K562 (cell line): ENCODE measurements around the gene OR4L1. TPM values are rescaled to one million over a fixed set of nuclear protein-coding genes. Genes with fewer than 3 reads are reported as not detected.
A peak's percentile ranks its signal among the peaks of the same experiment; 100 is the strongest.

Experiments used
- ATAC-seq: fragments of 200-7000 bp; cut with Tn5 transposase; 3 replicates; pipeline ENCODE4 v1.9.1; 2020; ENCODE audit warnings: moderate library complexity
- BruUV-seq: library from RNA; stranded (reverse); fragments of 400-500 nt; replicated peaks from 2 replicates; lab custom pipeline; 2021; lab: Mats Ljungman, UMichigan
- CTCF ChIA-PET: fragments of 300-600 bp; formaldehyde crosslinking; extraction: SDS; loops from one replicate; lab custom pipeline; 2021; ENCODE audit warnings: low intra/inter-chr PET ratio; lab: Yijun Ruan, JAX
- POLR2A ChIA-PET: fragments of 300-600, 350-650 bp; sonication (Branson Sonifier 250); formaldehyde crosslinking; extraction: SDS; loops from one replicate; lab custom pipeline; 2021; ENCODE audit warnings: antibody characterized with exemption, inconsistent platforms; lab: Yijun Ruan, JAX
- DNase-seq, 4 experiments: peaks; one replicate each; pipeline versions ENCODE4 v3.0.0 to v3.0.0-alpha.2; 2011 to 2018; ENCODE audit warnings: low spot score in 3 of 4, mixed read lengths in 3 of 4; ENCODE audit errors: extremely low read depth in 1 of 4
- FAIRE-seq: peaks from 2 replicates; lab custom pipeline; 2011; peaks lifted over from hg19 to GRCh38; lab: Jason Lieb, UNC
- H2AFZ ChIP-seq: 2 replicates; pipeline ENCODE4 v1.6.0; 2011; ENCODE audit warnings: low read depth, low read length, control low read depth, inconsistent platforms
- H3K27ac ChIP-seq: fragments of 200-600 bp; 3 replicates; pipeline ENCODE4 v1.8.0; 2011; ENCODE audit warnings: low read depth, mild to moderate bottlenecking, control low read depth, inconsistent platforms, low read length, moderate library complexity, mixed read lengths; ENCODE audit errors: extremely low read depth
- H3K27me3 ChIP-seq, 2 experiments: fragments of 300-600 bp in 1 of 2; 2 replicates in 1 of 2; 3 replicates in 1 of 2; pipeline versions ENCODE4 v1.6.0 to v1.8.0; 2011; ENCODE audit warnings: inconsistent platforms in 2 of 2, low read length in 2 of 2, mild to moderate bottlenecking in 1 of 2, mixed read lengths in 1 of 2, moderate library complexity in 1 of 2; ENCODE audit not compliant: control insufficient read depth in 2 of 2, insufficient read depth in 2 of 2
- H3K36me3 ChIP-seq: fragments of 300-600 bp; 3 replicates; pipeline ENCODE4 v1.8.0; 2011; ENCODE audit warnings: mild to moderate bottlenecking, low read length, inconsistent platforms; ENCODE audit not compliant: control insufficient read depth, insufficient read depth
- H3K4me1 ChIP-seq, 2 experiments: fragments of 200-600 bp in 1 of 2; replicated peaks in 1 of 2; 2 replicates in 1 of 2; 3 replicates in 1 of 2; pipeline versions ENCODE4 v1.5.1 to v1.8.0; 2011; ENCODE audit warnings: inconsistent platforms in 2 of 2, low read length in 2 of 2, mild to moderate bottlenecking in 1 of 2, mixed read lengths in 1 of 2, moderate library complexity in 1 of 2; ENCODE audit not compliant: control insufficient read depth in 2 of 2, insufficient read depth in 2 of 2
- H3K4me2 ChIP-seq: 2 replicates; pipeline ENCODE4 v1.6.1; 2011; ENCODE audit warnings: low read length, control low read depth, inconsistent platforms, mixed read lengths; ENCODE audit not compliant: insufficient read depth
- H3K4me3 ChIP-seq: fragments of 200-600 bp; sonication (generic), shearing (Covaris generic); 2 replicates; pipeline ENCODE4 v1.5.1; 2016; ENCODE audit warnings: control low read depth, inconsistent platforms
- H3K79me2 ChIP-seq: fragments of 200-600 bp; 3 replicates; pipeline ENCODE4 v1.8.0; 2011; ENCODE audit warnings: low read length, inconsistent platforms; ENCODE audit not compliant: control insufficient read depth, insufficient read depth
- H3K9ac ChIP-seq, 2 experiments: 2 replicates each; pipeline versions ENCODE4 v1.6.0 to v1.6.1; 2011; ENCODE audit warnings: low read depth in 2 of 2, low read length in 2 of 2, control low read depth in 1 of 2, inconsistent platforms in 1 of 2, mild to moderate bottlenecking in 1 of 2, mixed read lengths in 1 of 2; ENCODE audit not compliant: insufficient read depth in 1 of 2
- H3K9me1 ChIP-seq: one replicate; pipeline ENCODE4 v1.6.0; 2011; ENCODE audit warnings: inconsistent platforms, mild to moderate bottlenecking, low read length, moderate library complexity; ENCODE audit not compliant: control insufficient read depth, insufficient read depth
- H3K9me3 ChIP-seq: replicated peaks from 2 replicates; pipeline ENCODE4 v1.5.1; 2011; ENCODE audit warnings: low read depth, low read length, inconsistent platforms; ENCODE audit not compliant: control insufficient read depth, insufficient read depth
- H4K20me1 ChIP-seq: replicated peaks from 2 replicates; pipeline ENCODE4 v1.6.1; 2011; ENCODE audit warnings: low read length, inconsistent platforms, mixed read lengths; ENCODE audit not compliant: control insufficient read depth, insufficient read depth
- CEBPB ChIP-seq: fragments of 450-650 bp; IDR thresholded peaks from 2 replicates; pipeline ENCODE4 v1.6.1; 2016; ENCODE audit warnings: missing genetic modification characterization, missing compliant biosample characterization
- CEBPG ChIP-seq, 3 experiments: fragments of 200-800 bp in 1 of 3; sonication (Bioruptor generic) in 1 of 3; sonication (generic) in 1 of 3; formaldehyde crosslinking in 1 of 3; IDR thresholded peaks in 2 of 3; conservative IDR thresholded peaks in 1 of 3; 2 replicates each; pipeline versions ENCODE4 v1.6.1 to v1.8.0; 2016 to 2022; ENCODE audit warnings: missing compliant biosample characterization in 2 of 3, missing genetic modification characterization in 2 of 3, mild to moderate bottlenecking in 1 of 3, missing genetic modification reagents in 1 of 3
- HDAC1 ChIP-seq, 2 experiments: fragments of 450-650 bp; IDR thresholded peaks; 2 replicates each; pipeline ENCODE4 v1.6.1; 2016 to 2017; ENCODE audit warnings: inconsistent platforms in 1 of 2, mild to moderate bottlenecking in 1 of 2, moderate library complexity in 1 of 2
- STAT5A ChIP-seq: IDR thresholded peaks from 2 replicates; pipeline ENCODE4 v1.6.1; 2012; ENCODE audit warnings: low read length, inconsistent platforms, borderline replicate concordance
- WGBS: fragments of 100-300 bp; shearing (Covaris generic); methylation state at CpG from one replicate; pipeline ENCODE4 v1.1.6; 2016; ENCODE audit warnings: low coverage, mixed read lengths; ENCODE audit not compliant: insufficient coverage; ENCODE audit errors: missing lambda C conversion rate; 5-methylcytosine and 5-hydroxymethylcytosine counted together
- in situ Hi-C: fragments of 300-500 bp; cut with MboI; formaldehyde crosslinking; loops from 4 replicates; pipeline ENCODE4 v1.15.0; 2018; ENCODE audit warnings: inconsistent platforms, mixed read lengths
- intact Hi-C: fragments of 100-400 bp; cut with micrococcal nuclease; formaldehyde crosslinking; loops from 2 replicates; pipeline ENCODE4 v1.14.2; 2022
- polyA plus RNA-seq, 8 experiments: library from polyadenylated mRNA; depleted of rRNA in 4 of 8; stranded (reverse) in 5 of 8; unstranded in 3 of 8; fragments of >200 nt; fragmentation: Nextera tagmentation in 2 of 8; fragmentation: Illumina TruSeq in 1 of 8; extraction: Ambion mirVana in 2 of 8; extraction: Trizol in 1 of 8; gene quantifications; 2 replicates each; pipeline versions ENCODE4 v1.2.1 to v1.2.3, GENCODE V29; 2011 to 2014; ENCODE audit warnings: inconsistent platforms in 1 of 8, missing spikeins in 1 of 8
- small RNA-seq: library from RNA; depleted of rRNA; stranded (forward); fragments of <200 nt; gene quantifications from one replicate; pipeline ENCODE3, GENCODE V24; 2014
- total RNA-seq, 7 experiments: library from RNA; depleted of rRNA in 6 of 7; stranded (reverse); fragments of >200 nt in 6 of 7; fragmentation: Illumina TruSeq in 2 of 7; extraction: Trizol in 2 of 7; gene quantifications; 2 replicates each; pipeline versions ENCODE4 v1.2.1 to v1.2.3, GENCODE V29; 2011 to 2021; ENCODE audit warnings: low replicate concordance in 1 of 7

OR4L1 gene
- total and polyA plus RNA-seq, 9 of the 15 experiments (the other 6 are each of a cell fraction or from before 2014, with no cell fraction given) = not detected

- Histone ChIP-seq H3K27ac (no peak within 1 kb of the TSS), H3K27me3 (no peaks in the 10 kb centered on the region), H3K4me2 (no peak within 1 kb of the TSS), H3K4me3 (no peak within 1 kb of the TSS), H3K9me1 (no peaks in the 10 kb centered on the region), H3K79me2 (no peaks in the 10 kb centered on the region), H2AFZ (no peak within 1 kb of the TSS), H3K36me3 (no peaks in the 10 kb centered on the region), H3K4me1 (peaks cover 0 to 5% of the 10 kb centered on the region in 2 experiments; a peak in 2 of 5 replicates), H4K20me1 (no peaks in the 10 kb centered on the region), H3K9ac (no peak within 1 kb of the TSS), H3K9me3 (no peaks in the 10 kb centered on the region)
- BruUV-seq = no TSS peak
- DNase-seq = no peak
- no peak for TF ChIP-seq STAT5A
- TF ChIP-seq CEBPB (tag) = peak; percentile 75
- TF ChIP-seq CEBPG (CRISPR knock-in tag; IDR thresholded peaks at IDR 0.05) = no peak
- peak in 1 of 2 experiments; percentile 52; a peak in 1 of 4 replicates for TF ChIP-seq CEBPG (tag; conservative IDR thresholded peaks at IDR 0.05 in 1 of 2, IDR thresholded peaks at IDR 0.05 in 1 of 2)
- TF ChIP-seq HDAC1 (IDR thresholded peaks at IDR 0.05) = no peak
- ChIA-PET POLR2A (no interaction called here), CTCF (no interaction called here)
- in situ Hi-C loops (no loop called here), intact Hi-C loops (no loop called here)
- no peak for ATAC-seq
- no peak for FAIRE-seq
- WGBS = 79% methylated on average over 3 of the region's 3 CpGs
Measured at GRCh38 chr14:20110438-20110837, 50.6 kb downstream of the OR4L1 start, which contains the start of gene OR4K17. Gene OR4K17 (plus strand): TSS chr14:20110739. CDS start chr14:20117500, 6,761 bp downstream.

Small RNA genes lying within 50 kb of the gene (small RNA-seq; reads per million reads assigned to genes)
- not detected for gene RNA5SP380

Other genes starting within 250 kb of the OR4L1 start
Only the 7 nearest of the 14 such genes appear.
- not detected in 2 replicates for gene OR4K1, start 129.1 kb upstream of the OR4L1 start, total RNA-seq (2014; rRNA removed)
- gene OR4K1, start 129.1 kb upstream of the OR4L1 start, total RNA-seq (2014; rRNA removed; fragmentation: Illumina TruSeq; extraction: Trizol) = not detected in 2 replicates
- not detected in 2 replicates for gene OR4K1, start 129.1 kb upstream of the OR4L1 start, total RNA-seq (2015; rRNA removed; fragmentation: Illumina TruSeq; extraction: Trizol)
- gene OR4K1, start 129.1 kb upstream of the OR4L1 start, total RNA-seq (2021) = not detected in 2 replicates
- gene OR4K1, start 129.1 kb upstream of the OR4L1 start, polyA plus RNA-seq (2011; rRNA removed) = not detected in 2 replicates
- gene OR4K1, start 129.1 kb upstream of the OR4L1 start, polyA plus RNA-seq (2014; fragmentation: Illumina TruSeq; extraction: Trizol) = not detected in 2 replicates
- not detected for gene OR4K1, start 129.1 kb upstream of the OR4L1 start, polyA plus RNA-seq (2014; fragmentation: Nextera tagmentation; extraction: Ambion mirVana)
- not detected in 2 replicates for gene OR4K1, start 129.1 kb upstream of the OR4L1 start, polyA plus RNA-seq (2014; rRNA removed)
- gene OR4K15, start 84.5 kb upstream of the OR4L1 start, total RNA-seq (2014; rRNA removed) = not detected in 2 replicates
- not detected in 2 replicates for gene OR4K15, start 84.5 kb upstream of the OR4L1 start, total RNA-seq (2014; rRNA removed; fragmentation: Illumina TruSeq; extraction: Trizol)
- not detected in 2 replicates for gene OR4K15, start 84.5 kb upstream of the OR4L1 start, total RNA-seq (2015; rRNA removed; fragmentation: Illumina TruSeq; extraction: Trizol)
- gene OR4K15, start 84.5 kb upstream of the OR4L1 start, total RNA-seq (2021) = not detected in 2 replicates
- not detected in 2 replicates for gene OR4K15, start 84.5 kb upstream of the OR4L1 start, polyA plus RNA-seq (2011; rRNA removed)
- gene OR4K15, start 84.5 kb upstream of the OR4L1 start, polyA plus RNA-seq (2014; fragmentation: Illumina TruSeq; extraction: Trizol) = not detected in 2 replicates
- not detected for gene OR4K15, start 84.5 kb upstream of the OR4L1 start, polyA plus RNA-seq (2014; fragmentation: Nextera tagmentation; extraction: Ambion mirVana)
- gene OR4K15, start 84.5 kb upstream of the OR4L1 start, polyA plus RNA-seq (2014; rRNA removed) = not detected in 2 replicates
- not detected in 2 replicates for gene OR4Q2, start 57.9 kb upstream of the OR4L1 start, total RNA-seq (2014; rRNA removed)
- not detected in 2 replicates for gene OR4Q2, start 57.9 kb upstream of the OR4L1 start, total RNA-seq (2014; rRNA removed; fragmentation: Illumina TruSeq; extraction: Trizol)
- gene OR4Q2, start 57.9 kb upstream of the OR4L1 start, total RNA-seq (2015; rRNA removed; fragmentation: Illumina TruSeq; extraction: Trizol) = not detected in 2 replicates
- not detected in 2 replicates for gene OR4Q2, start 57.9 kb upstream of the OR4L1 start, total RNA-seq (2021)
- not detected in 2 replicates for gene OR4Q2, start 57.9 kb upstream of the OR4L1 start, polyA plus RNA-seq (2011; rRNA removed)
- not detected in 2 replicates for gene OR4Q2, start 57.9 kb upstream of the OR4L1 start, polyA plus RNA-seq (2014; fragmentation: Illumina TruSeq; extraction: Trizol)
- not detected for gene OR4Q2, start 57.9 kb upstream of the OR4L1 start, polyA plus RNA-seq (2014; fragmentation: Nextera tagmentation; extraction: Ambion mirVana)
- gene OR4Q2, start 57.9 kb upstream of the OR4L1 start, polyA plus RNA-seq (2014; rRNA removed) = not detected in 2 replicates
- not detected in 2 replicates for gene OR4K14, start 40.7 kb upstream of the OR4L1 start, total RNA-seq (2014; rRNA removed)
- not detected in 2 replicates for gene OR4K14, start 40.7 kb upstream of the OR4L1 start, total RNA-seq (2014; rRNA removed; fragmentation: Illumina TruSeq; extraction: Trizol)
- not detected in 2 replicates for gene OR4K14, start 40.7 kb upstream of the OR4L1 start, total RNA-seq (2015; rRNA removed; fragmentation: Illumina TruSeq; extraction: Trizol)
- gene OR4K14, start 40.7 kb upstream of the OR4L1 start, total RNA-seq (2021) = not detected in 2 replicates
- not detected in 2 replicates for gene OR4K14, start 40.7 kb upstream of the OR4L1 start, polyA plus RNA-seq (2011; rRNA removed)
- gene OR4K14, start 40.7 kb upstream of the OR4L1 start, polyA plus RNA-seq (2014; fragmentation: Illumina TruSeq; extraction: Trizol) = not detected in 2 replicates
- gene OR4K14, start 40.7 kb upstream of the OR4L1 start, polyA plus RNA-seq (2014; fragmentation: Nextera tagmentation; extraction: Ambion mirVana) = not detected
- not detected in 2 replicates for gene OR4K14, start 40.7 kb upstream of the OR4L1 start, polyA plus RNA-seq (2014; rRNA removed)
- gene OR4K13, start 24.0 kb upstream of the OR4L1 start, total RNA-seq (2014; rRNA removed) = not detected in 2 replicates
- gene OR4K13, start 24.0 kb upstream of the OR4L1 start, total RNA-seq (2014; rRNA removed; fragmentation: Illumina TruSeq; extraction: Trizol) = not detected in 2 replicates
- gene OR4K13, start 24.0 kb upstream of the OR4L1 start, total RNA-seq (2015; rRNA removed; fragmentation: Illumina TruSeq; extraction: Trizol) = not detected in 2 replicates
- not detected in 2 replicates for gene OR4K13, start 24.0 kb upstream of the OR4L1 start, total RNA-seq (2021)
- not detected in 2 replicates for gene OR4K13, start 24.0 kb upstream of the OR4L1 start, polyA plus RNA-seq (2011; rRNA removed)
- not detected in 2 replicates for gene OR4K13, start 24.0 kb upstream of the OR4L1 start, polyA plus RNA-seq (2014; fragmentation: Illumina TruSeq; extraction: Trizol)
- not detected for gene OR4K13, start 24.0 kb upstream of the OR4L1 start, polyA plus RNA-seq (2014; fragmentation: Nextera tagmentation; extraction: Ambion mirVana)
- gene OR4K13, start 24.0 kb upstream of the OR4L1 start, polyA plus RNA-seq (2014; rRNA removed) = not detected in 2 replicates
- gene OR4K17, start 50.7 kb downstream of the OR4L1 start, total RNA-seq (2014; rRNA removed) = not detected in 2 replicates
- gene OR4K17, start 50.7 kb downstream of the OR4L1 start, total RNA-seq (2014; rRNA removed; fragmentation: Illumina TruSeq; extraction: Trizol) = not detected in 2 replicates
- gene OR4K17, start 50.7 kb downstream of the OR4L1 start, total RNA-seq (2015; rRNA removed; fragmentation: Illumina TruSeq; extraction: Trizol) = not detected in 2 replicates
- not detected in 2 replicates for gene OR4K17, start 50.7 kb downstream of the OR4L1 start, total RNA-seq (2021)
- gene OR4K17, start 50.7 kb downstream of the OR4L1 start, polyA plus RNA-seq (2011; rRNA removed) = not detected in 2 replicates
- not detected in 2 replicates for gene OR4K17, start 50.7 kb downstream of the OR4L1 start, polyA plus RNA-seq (2014; fragmentation: Illumina TruSeq; extraction: Trizol)
- not detected for gene OR4K17, start 50.7 kb downstream of the OR4L1 start, polyA plus RNA-seq (2014; fragmentation: Nextera tagmentation; extraction: Ambion mirVana)
- gene OR4K17, start 50.7 kb downstream of the OR4L1 start, polyA plus RNA-seq (2014; rRNA removed) = not detected in 2 replicates
- not detected in 2 replicates for gene OR4N5, start 78.8 kb downstream of the OR4L1 start, total RNA-seq (2014; rRNA removed)
- not detected in 2 replicates for gene OR4N5, start 78.8 kb downstream of the OR4L1 start, total RNA-seq (2014; rRNA removed; fragmentation: Illumina TruSeq; extraction: Trizol)
- not detected in 2 replicates for gene OR4N5, start 78.8 kb downstream of the OR4L1 start, total RNA-seq (2015; rRNA removed; fragmentation: Illumina TruSeq; extraction: Trizol)
- not detected in 2 replicates for gene OR4N5, start 78.8 kb downstream of the OR4L1 start, total RNA-seq (2021)
- gene OR4N5, start 78.8 kb downstream of the OR4L1 start, polyA plus RNA-seq (2011; rRNA removed) = not detected in 2 replicates
- gene OR4N5, start 78.8 kb downstream of the OR4L1 start, polyA plus RNA-seq (2014; fragmentation: Illumina TruSeq; extraction: Trizol) = not detected in 2 replicates
- not detected for gene OR4N5, start 78.8 kb downstream of the OR4L1 start, polyA plus RNA-seq (2014; fragmentation: Nextera tagmentation; extraction: Ambion mirVana)
- gene OR4N5, start 78.8 kb downstream of the OR4L1 start, polyA plus RNA-seq (2014; rRNA removed) = not detected in 2 replicates